Neural progenitor cell (in vitro differentiated cells): ENCODE data around the gene GRIK5. TPM values are rescaled to one million over a fixed set of nuclear protein-coding genes. Genes with fewer than 3 reads are reported as not detected.
"Not testable (repeated sequence)": the region's sequence is repeated elsewhere in the genome, so short reads cannot be mapped to it uniquely, and the experiment has no call there.

Experiments used
- DNase-seq: peaks from one replicate; pipeline ENCODE4 v3.0.0-alpha.2; 2016; ENCODE audit warnings: low spot score
- H2AFZ ChIP-seq: fragments of 200-600 bp; sonication (generic); replicated peaks from 2 replicates; pipeline ENCODE4 v1.6.1; 2016; ENCODE audit warnings: antibody characterized with exemption
- H3F3A ChIP-seq: fragments of 200-600 bp; sonication (generic); 2 replicates; pipeline ENCODE4 v1.6.1; 2016; ENCODE audit warnings: antibody characterized with exemption, low read depth
- H3K27ac ChIP-seq: fragments of 200-600 bp; sonication (generic); 2 replicates; pipeline ENCODE4 v1.5.1; 2016; ENCODE audit warnings: mild to moderate bottlenecking
- H3K27me3 ChIP-seq: fragments of 200-600 bp; sonication (generic); 2 replicates; pipeline ENCODE4 v1.6.1; 2016; ENCODE audit warnings: mild to moderate bottlenecking, moderate library complexity
- H3K36me3 ChIP-seq: fragments of 200-600 bp; sonication (generic); 2 replicates; pipeline ENCODE4 v1.5.1; 2016
- H3K4me1 ChIP-seq: fragments of 200-600 bp; sonication (generic); 2 replicates; pipeline ENCODE4 v1.6.1; 2016; ENCODE audit warnings: mixed run types
- H3K4me2 ChIP-seq: fragments of 200-600 bp; sonication (generic); 2 replicates; pipeline ENCODE4 v1.6.1; 2016
- H3K4me3 ChIP-seq: fragments of 200-600 bp; sonication (generic); 2 replicates; pipeline ENCODE4 v1.5.1; 2016
- H3K79me2 ChIP-seq: fragments of 200-600 bp; sonication (generic); 2 replicates; pipeline ENCODE4 v1.6.1; 2016; ENCODE audit warnings: low read depth
- H3K9ac ChIP-seq: fragments of 200-600 bp; sonication (generic); 2 replicates; pipeline ENCODE4 v1.6.1; 2016
- H3K9me3 ChIP-seq: fragments of 200-600 bp; sonication (generic); 2 replicates; pipeline ENCODE4 v1.5.1; 2016; ENCODE audit warnings: low read depth
- H4K20me1 ChIP-seq: fragments of 200-600 bp; sonication (generic); 2 replicates; pipeline ENCODE4 v1.6.1; 2016; ENCODE audit warnings: low read depth
- H3K27ac Mint-ChIP-seq: 3 replicates; pipeline ENCODE4 v1.8.0; 2021; ENCODE audit warnings: mixed read lengths
- H3K27me3 Mint-ChIP-seq: 2 replicates; pipeline ENCODE4 v1.8.0; 2022; ENCODE audit warnings: low read depth, mild to moderate bottlenecking, inconsistent platforms, moderate library complexity, mixed read lengths; ENCODE audit not compliant: insufficient read depth
- H3K36me3 Mint-ChIP-seq: 3 replicates; pipeline ENCODE4 v1.8.0; 2021; ENCODE audit warnings: mixed read lengths
- H3K4me1 Mint-ChIP-seq: 3 replicates; pipeline ENCODE4 v1.8.0; 2021; ENCODE audit warnings: mixed read lengths
- H3K4me3 Mint-ChIP-seq: 3 replicates; pipeline ENCODE4 v1.8.0; 2021; ENCODE audit warnings: mild to moderate bottlenecking, moderate library complexity, mixed read lengths
- H3K9me3 Mint-ChIP-seq: 3 replicates; pipeline ENCODE4 v1.8.0; 2020; ENCODE audit warnings: mixed read lengths
- EZH2 ChIP-seq: fragments of 200-600 bp; sonication (generic); IDR thresholded peaks from 2 replicates; pipeline ENCODE4 v1.6.1; 2017; ENCODE audit warnings: antibody characterized with exemption, mild to moderate bottlenecking, moderate library complexity
- EZH2phosphoT487 ChIP-seq: fragments of 200-600 bp; sonication (generic); IDR thresholded peaks from 2 replicates; pipeline ENCODE4 v1.6.1; 2017; ENCODE audit warnings: antibody characterized with exemption
- total RNA-seq: library from RNA; depleted of rRNA; stranded (reverse); fragments of >200 nt; gene quantifications from 2 replicates; pipeline ENCODE4 v1.2.3, GENCODE V29; 2015; ENCODE audit warnings: low replicate concordance
- TF ChIP-seq, protein P1 (sequence below): fragments of 200-600 bp; sonication (generic); IDR thresholded peaks from 2 replicates; pipeline ENCODE4 v1.5.1; 2017; ENCODE audit warnings: antibody characterized with exemption, mild to moderate bottlenecking

The GRIK5 gene
- total RNA-seq, 1 donor from 2014 or later = 5.8 TPM

DNA sequence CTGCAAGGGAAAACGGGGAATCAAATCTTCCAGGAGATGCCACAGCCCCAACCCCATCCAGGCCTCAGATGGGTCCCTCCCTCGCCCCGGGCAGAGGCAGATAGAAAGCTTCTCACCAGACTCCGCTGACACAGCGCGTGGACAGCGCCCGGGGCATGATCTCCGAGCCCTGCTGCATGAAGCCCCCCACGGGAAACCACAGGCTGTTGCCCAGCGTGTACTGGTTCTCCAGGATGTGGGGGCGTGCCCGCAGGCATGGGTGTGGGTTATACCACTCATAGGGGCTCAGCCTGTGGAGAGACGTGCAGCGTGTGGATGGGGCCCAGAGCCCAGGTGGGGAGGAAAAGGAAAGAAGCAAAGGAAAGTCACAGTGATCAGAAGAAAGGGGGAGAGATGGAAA, 48.8 kb downstream of the GRIK5 start:
- no peaks in the 10 kb centered on the region for H3K9me3 ChIP-seq
- peaks cover 4% of the 10 kb centered on the region for H3K36me3 Mint-ChIP-seq
- no peak overlapping the region for H3K4me3 ChIP-seq
- H3K27ac Mint-ChIP-seq = no peak overlapping the region
- H3K79me2 ChIP-seq = no peaks in the 10 kb centered on the region
- no peak overlapping the region for H3K9ac ChIP-seq
- no peaks in the 10 kb centered on the region for H3K4me1 ChIP-seq
- no peak overlapping the region for H3K27ac ChIP-seq
- H3K27me3 ChIP-seq = no peaks in the 10 kb centered on the region
- no peak overlapping the region for H3K4me2 ChIP-seq
- H2AFZ ChIP-seq = no peak overlapping the region
- H3F3A ChIP-seq = no peaks in the 10 kb centered on the region
- peaks cover 15% of the 10 kb centered on the region for H3K27me3 Mint-ChIP-seq
- no peak overlapping the region for H3K4me3 Mint-ChIP-seq
- H3K4me1 Mint-ChIP-seq = peaks cover 3% of the 10 kb centered on the region
- H3K9me3 Mint-ChIP-seq = no peaks in the 10 kb centered on the region
- DNase-seq = no peak
- H4K20me1 ChIP-seq = peaks cover 7% of the 10 kb centered on the region
- H3K36me3 ChIP-seq = no peaks in the 10 kb centered on the region
- TF ChIP-seq, protein P1, sequence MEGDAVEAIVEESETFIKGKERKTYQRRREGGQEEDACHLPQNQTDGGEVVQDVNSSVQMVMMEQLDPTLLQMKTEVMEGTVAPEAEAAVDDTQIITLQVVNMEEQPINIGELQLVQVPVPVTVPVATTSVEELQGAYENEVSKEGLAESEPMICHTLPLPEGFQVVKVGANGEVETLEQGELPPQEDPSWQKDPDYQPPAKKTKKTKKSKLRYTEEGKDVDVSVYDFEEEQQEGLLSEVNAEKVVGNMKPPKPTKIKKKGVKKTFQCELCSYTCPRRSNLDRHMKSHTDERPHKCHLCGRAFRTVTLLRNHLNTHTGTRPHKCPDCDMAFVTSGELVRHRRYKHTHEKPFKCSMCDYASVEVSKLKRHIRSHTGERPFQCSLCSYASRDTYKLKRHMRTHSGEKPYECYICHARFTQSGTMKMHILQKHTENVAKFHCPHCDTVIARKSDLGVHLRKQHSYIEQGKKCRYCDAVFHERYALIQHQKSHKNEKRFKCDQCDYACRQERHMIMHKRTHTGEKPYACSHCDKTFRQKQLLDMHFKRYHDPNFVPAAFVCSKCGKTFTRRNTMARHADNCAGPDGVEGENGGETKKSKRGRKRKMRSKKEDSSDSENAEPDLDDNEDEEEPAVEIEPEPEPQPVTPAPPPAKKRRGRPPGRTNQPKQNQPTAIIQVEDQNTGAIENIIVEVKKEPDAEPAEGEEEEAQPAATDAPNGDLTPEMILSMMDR = no peak
- TF ChIP-seq EZH2 = no peak
- no peak for TF ChIP-seq EZH2phosphoT487

DNA sequence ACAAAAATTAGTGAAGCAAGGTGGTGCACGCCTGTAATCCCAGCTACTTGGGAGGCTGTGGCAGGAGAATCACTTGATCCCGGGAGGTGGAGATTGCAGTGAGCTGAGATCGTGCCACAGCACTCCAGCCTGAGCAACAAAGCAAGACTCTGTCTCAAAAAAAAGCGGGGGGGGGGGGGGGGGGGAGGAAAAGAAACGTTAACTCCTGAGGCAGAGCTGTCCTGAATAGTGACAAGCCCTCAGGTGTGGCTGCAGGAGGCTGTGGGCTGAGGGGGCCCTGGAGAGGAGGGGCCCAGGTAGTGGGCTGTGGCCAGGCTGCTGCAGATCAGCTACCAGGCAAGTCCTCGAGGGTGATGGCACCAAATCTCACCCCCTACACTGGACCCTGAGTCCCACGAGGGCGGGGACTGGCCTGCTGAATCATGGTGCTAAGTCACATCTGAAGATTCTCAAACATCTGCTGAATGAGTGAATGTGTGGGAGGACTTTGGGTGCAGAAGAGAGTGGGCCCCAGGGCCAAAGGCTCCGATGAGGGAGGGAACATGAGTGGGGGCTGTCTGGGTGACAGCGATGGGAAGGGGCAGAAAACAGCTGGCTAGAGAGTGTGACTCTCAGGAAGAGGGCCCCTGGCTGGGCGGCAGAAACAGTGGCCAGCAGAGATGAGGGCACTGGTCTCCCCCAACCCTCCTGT, 51.4 kb downstream of the GRIK5 start:
- no peak overlapping the region for H2AFZ ChIP-seq
- no peak overlapping the region for H3K4me3 ChIP-seq
- peaks cover 2% of the 10 kb centered on the region for H3K4me1 Mint-ChIP-seq
- H3F3A ChIP-seq = no peaks in the 10 kb centered on the region
- no peaks in the 10 kb centered on the region for H3K36me3 ChIP-seq
- no peak overlapping the region for H3K4me3 Mint-ChIP-seq
- H3K9me3 ChIP-seq = no peaks in the 10 kb centered on the region
- H3K27me3 ChIP-seq = no peaks in the 10 kb centered on the region
- H3K27ac Mint-ChIP-seq = no peak overlapping the region
- H4K20me1 ChIP-seq = peaks cover 3% of the 10 kb centered on the region
- no peak overlapping the region for H3K9ac ChIP-seq
- H3K9me3 Mint-ChIP-seq = no peaks in the 10 kb centered on the region
- peaks cover 10% of the 10 kb centered on the region for H3K27me3 Mint-ChIP-seq
- no peak for TF ChIP-seq EZH2phosphoT487
- TF ChIP-seq EZH2 = no peak
- TF ChIP-seq, protein P1 = no peak
- H3K4me2 ChIP-seq = no peak overlapping the region
- no peaks in the 10 kb centered on the region for H3K79me2 ChIP-seq
- no peaks in the 10 kb centered on the region for H3K4me1 ChIP-seq
- peaks cover 4% of the 10 kb centered on the region for H3K36me3 Mint-ChIP-seq
- no peak for DNase-seq
- H3K27ac ChIP-seq = no peak overlapping the region

DNA sequence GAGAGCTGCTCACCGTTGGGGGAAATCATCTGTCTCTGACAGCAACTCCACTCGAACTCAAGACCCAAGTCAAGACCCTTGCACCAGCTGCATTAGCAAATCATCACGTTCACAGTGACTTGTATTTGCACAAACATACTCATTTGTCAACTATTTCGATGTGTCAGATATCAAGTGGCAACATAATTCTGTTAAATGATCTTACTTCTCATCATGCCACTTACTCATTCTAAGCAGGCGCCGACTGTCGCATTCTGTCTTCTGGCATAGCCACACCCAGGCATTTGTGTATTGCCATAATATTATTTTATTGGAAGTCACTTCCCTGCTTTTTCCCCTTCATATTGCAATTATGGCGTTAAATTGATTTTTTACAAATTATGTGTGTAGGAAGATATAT, 53.0 kb downstream of the GRIK5 start:
- TF ChIP-seq EZH2phosphoT487 (no peak), EZH2 (no peak)
- TF ChIP-seq, protein P1 = no peak
- Mint-ChIP-seq H3K36me3 (peaks cover 4% of the 10 kb centered on the region), H3K9me3 (no peaks in the 10 kb centered on the region), H3K27ac (no peak overlapping the region), H3K4me3 (no peak overlapping the region), H3K27me3 (peaks cover 10% of the 10 kb centered on the region), H3K4me1 (no peaks in the 10 kb centered on the region)
- Histone ChIP-seq H3K4me3 (no peak overlapping the region), H3K4me2 (no peak overlapping the region), H3K4me1 (no peaks in the 10 kb centered on the region), H3K9ac (no peak overlapping the region), H3K9me3 (no peaks in the 10 kb centered on the region), H3K79me2 (no peaks in the 10 kb centered on the region), H2AFZ (no peak overlapping the region), H3K27ac (no peak overlapping the region), H4K20me1 (no peaks in the 10 kb centered on the region), H3K27me3 (no peaks in the 10 kb centered on the region), H3F3A (no peaks in the 10 kb centered on the region), H3K36me3 (no peaks in the 10 kb centered on the region)
- no peak for DNase-seq

DNA sequence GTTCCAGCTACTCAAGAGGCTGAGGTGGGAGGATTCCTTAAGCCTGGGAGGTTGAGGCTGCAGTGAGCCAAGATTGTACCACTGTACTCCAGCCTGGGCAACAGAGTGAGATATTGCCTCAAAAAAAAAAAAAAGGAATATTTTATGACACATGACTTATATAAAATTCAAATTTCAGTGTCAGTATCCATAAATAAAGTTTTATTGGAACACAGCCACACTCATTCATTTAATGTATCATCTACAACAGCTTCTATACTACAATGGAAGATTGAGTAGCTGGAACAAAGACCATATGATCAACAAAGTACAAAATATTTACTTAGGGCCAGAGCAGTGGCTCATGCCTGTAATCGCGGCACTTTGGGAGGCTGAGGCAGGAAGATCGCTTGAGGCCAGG, 57.3 kb downstream of the GRIK5 start:
- H3K9me3 ChIP-seq, H3K36me3 ChIP-seq, H3K27ac Mint-ChIP-seq, H3K27me3 Mint-ChIP-seq, DNase-seq, H3K4me1 ChIP-seq, H3K4me1 Mint-ChIP-seq, H3K9me3 Mint-ChIP-seq, H3K9ac ChIP-seq, H2AFZ ChIP-seq, H3K27ac ChIP-seq, H3K79me2 ChIP-seq, H3F3A ChIP-seq, H3K4me2 ChIP-seq, H3K4me3 ChIP-seq, H3K36me3 Mint-ChIP-seq, H3K27me3 ChIP-seq, H3K4me3 Mint-ChIP-seq, H4K20me1 ChIP-seq: not testable (repeated sequence)
